Measurements from ENCODE around the gene UBA3. TPM values are rescaled to one million over a fixed set of nuclear protein-coding genes. Genes with fewer than 3 reads are reported as not detected.

The UBA3 gene
- total RNA-seq, 1 experiment from 2014 or later = 67.2 TPM

GRCh38 chr3:69066121-69066520 lies 14.0 kb downstream of the UBA3 start:
- TF ChIP-seq CTCF (conservative IDR thresholded peaks at IDR 0.05) = no peak
- Histone ChIP-seq H3K27ac (ENCODE audit: insufficient read length, low read depth, low read length) (no peak overlapping the region), H3K14ac (ENCODE audit: insufficient read depth, low read length) (no peak overlapping the region), H3K56ac (ENCODE audit: insufficient read length, low read depth, low read length) (no peak overlapping the region), H3K27me3 (ENCODE audit: insufficient read depth, low read length) (no peaks in the 10 kb centered on the region), H3T11ph (ENCODE audit: low read length) (no peak overlapping the region), H2AFZ (ENCODE audit: low read length) (no peak overlapping the region), H3K4me1 (ENCODE audit: insufficient read depth, low read length) (no peaks in the 10 kb centered on the region), H2BK12ac (ENCODE audit: insufficient read length, low read depth, low read length) (no peak overlapping the region), H4K20me1 (ENCODE audit: control insufficient read depth, insufficient read depth, insufficient read length) (no peaks in the 10 kb centered on the region), H2BK5ac (ENCODE audit: insufficient read length, low read length) (no peak overlapping the region), H2BK120ac (ENCODE audit: low read depth, low read length, poor library complexity, severe bottlenecking) (no peak overlapping the region), H2BK20ac (ENCODE audit: low read depth, low read length, poor library complexity, severe bottlenecking) (no peak overlapping the region), H3K9ac (ENCODE audit: extremely low read depth, insufficient read length, low read length) (no peak overlapping the region), H3K4me2 (ENCODE audit: insufficient read depth, insufficient read length, low read length) (no peak overlapping the region), H4K8ac (replicated peaks; ENCODE audit: insufficient read length, low read depth, low read length) (no peak overlapping the region), H3K23me2 (ENCODE audit: insufficient read length, low read depth, low read length, poor library complexity, severe bottlenecking) (no peaks in the 10 kb centered on the region), H3K23ac (ENCODE audit: insufficient read length, low read depth, low read length) (no peak overlapping the region), H2AK5ac (ENCODE audit: insufficient read length, low read length) (no peak overlapping the region), H3K18ac (ENCODE audit: insufficient read length, low read depth, low read length) (no peak overlapping the region), H3K4ac (ENCODE audit: low read depth, low read length) (no peak overlapping the region), H4K5ac (ENCODE audit: insufficient read length, low read depth, low read length) (no peak overlapping the region), H3K79me2 (ENCODE audit: insufficient read depth, low read length) (no peaks in the 10 kb centered on the region), H3K79me1 (ENCODE audit: insufficient read depth, low read depth, low read length, poor library complexity, severe bottlenecking) (no peaks in the 10 kb centered on the region), H2BK15ac (ENCODE audit: low read depth, low read length) (no peak overlapping the region), H4K91ac (ENCODE audit: insufficient read length, low read depth, low read length) (no peak overlapping the region), H3K9me3 (ENCODE audit: control insufficient read depth, low read depth, low read length) (no peaks in the 10 kb centered on the region)
- Mint-ChIP-seq H3K9me3 (no peaks in the 10 kb centered on the region), H3K27ac (no peak overlapping the region), H3K36me3 (ENCODE audit: insufficient read depth in 1 of 3, low read depth in 3 of 3) (peaks cover 9 to 28% (median 28%) of the 10 kb centered on the region in 3 experiments; a peak in 6 of 7 replicates), H3K27me3 (ENCODE audit: low read depth) (no peaks in the 10 kb centered on the region), H3K4me3 (no peak overlapping the region), H3K4me1 (no peaks in the 10 kb centered on the region)
- no CpG with 5 or more reads among the region's 4 CpGs for WGBS (ENCODE audit: extremely low coverage, insufficient read length, low lambda C conversion rate)
- no peak for DNase-seq
